ENCODE data around the gene MECR. TPM values are rescaled to one million over a fixed set of nuclear protein-coding genes. Genes with fewer than 3 reads are reported as not detected.

Gene MECR
- total RNA-seq, 1 donor = 23.5 TPM

DNA sequence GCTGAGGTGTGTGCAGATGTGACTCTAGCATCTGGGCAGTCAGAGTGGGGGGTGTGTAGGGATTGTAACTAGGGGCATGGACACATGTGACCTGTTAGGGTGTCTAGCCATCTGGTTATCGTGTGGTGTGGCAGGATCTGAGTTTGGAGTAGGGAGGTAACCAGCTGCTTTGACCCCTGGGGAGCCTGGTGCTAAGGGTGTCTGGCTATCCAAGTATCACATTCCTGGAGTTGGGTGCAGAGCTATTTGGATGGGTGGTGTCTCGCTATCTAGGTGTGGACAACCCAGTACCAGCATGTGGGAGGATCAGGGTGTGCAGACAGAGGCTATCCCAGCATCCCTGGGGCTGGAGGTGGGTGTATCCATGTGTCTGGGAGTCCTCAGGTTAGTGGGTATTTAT, 10.3 kb upstream of the MECR start:
- H3K79me2 ChIP-seq (ENCODE audit: insufficient read depth, low read length) = no peaks in the 10 kb centered on the region
- no peaks in the 10 kb centered on the region for H3K9me3 ChIP-seq (ENCODE audit: low read depth, low read length)
- peaks cover 22% of the 10 kb centered on the region for H3K4me1 ChIP-seq (ENCODE audit: insufficient read depth, low read length)
- no peak overlapping the region for H3K4me3 ChIP-seq (ENCODE audit: insufficient read depth, low read length)
- H3K4me2 ChIP-seq (ENCODE audit: insufficient read depth, low read length) = no peak overlapping the region
- H3K27ac ChIP-seq (ENCODE audit: low read depth, low read length) = no peak overlapping the region
- H3K36me3 ChIP-seq (ENCODE audit: insufficient read depth, low read length) = no peaks in the 10 kb centered on the region
- no peaks in the 10 kb centered on the region for H4K20me1 ChIP-seq (ENCODE audit: insufficient read depth, low read length)
- no peak for DNase-seq (ENCODE audit: insufficient read length, low spot score, missing footprints)
- no peak overlapping the region for H2AFZ ChIP-seq (ENCODE audit: low read length)
- peaks cover 20% of the 10 kb centered on the region for H3K27me3 ChIP-seq (ENCODE audit: insufficient read depth, low read length)
- TF ChIP-seq CTCF (IDR thresholded peaks at IDR 0.05; ENCODE audit: extremely low read depth, low read depth, low read length) = no peak

GRCh38 chr1:29240400-29240837, 9.7 kb upstream of the MECR start:
- peak; percentile 12 for TF ChIP-seq CTCF (IDR thresholded peaks at IDR 0.05; ENCODE audit: extremely low read depth, low read depth, low read length)
- Histone ChIP-seq H3K9me3 (ENCODE audit: low read depth, low read length) (no peaks in the 10 kb centered on the region), H3K36me3 (ENCODE audit: insufficient read depth, low read length) (no peaks in the 10 kb centered on the region), H3K79me2 (ENCODE audit: insufficient read depth, low read length) (no peaks in the 10 kb centered on the region), H2AFZ (ENCODE audit: low read length) (no peak overlapping the region), H3K4me3 (ENCODE audit: insufficient read depth, low read length) (no peak overlapping the region), H3K27ac (ENCODE audit: low read depth, low read length) (no peak overlapping the region), H3K4me2 (ENCODE audit: insufficient read depth, low read length) (no peak overlapping the region), H3K4me1 (ENCODE audit: insufficient read depth, low read length) (peaks cover 22% of the 10 kb centered on the region), H3K27me3 (ENCODE audit: insufficient read depth, low read length) (peaks cover 22% of the 10 kb centered on the region), H4K20me1 (ENCODE audit: insufficient read depth, low read length) (no peaks in the 10 kb centered on the region)
- no peak for DNase-seq (ENCODE audit: insufficient read length, low spot score, missing footprints)

DNA sequence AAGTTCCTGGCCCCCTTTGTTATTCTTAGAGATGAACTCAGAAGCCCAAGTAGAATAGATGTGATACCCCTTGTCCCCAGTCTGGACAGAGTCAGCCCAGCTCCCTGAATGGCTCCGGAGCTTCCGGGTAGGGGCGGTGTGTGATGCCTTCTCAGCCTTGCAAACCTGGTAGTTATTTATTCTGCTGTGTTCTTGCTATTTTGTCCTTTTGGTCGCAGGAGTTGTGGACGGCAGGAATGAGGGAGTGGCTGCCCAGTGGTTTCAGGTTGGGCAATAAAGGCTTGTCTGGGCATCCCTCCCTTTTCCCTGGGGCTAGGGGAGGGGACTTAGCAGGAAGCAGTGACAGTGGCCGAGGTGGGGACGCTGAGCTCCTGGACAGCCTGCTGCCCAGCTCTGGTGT, 8.4 kb upstream of the MECR start:
- Histone ChIP-seq H2AFZ (ENCODE audit: low read length) (no peak overlapping the region), H3K4me2 (ENCODE audit: insufficient read depth, low read length) (no peak overlapping the region), H3K9me3 (ENCODE audit: low read depth, low read length) (no peaks in the 10 kb centered on the region), H3K4me3 (ENCODE audit: insufficient read depth, low read length) (no peak overlapping the region), H3K4me1 (ENCODE audit: insufficient read depth, low read length) (peaks cover 22% of the 10 kb centered on the region), H3K36me3 (ENCODE audit: insufficient read depth, low read length) (no peaks in the 10 kb centered on the region), H3K27me3 (ENCODE audit: insufficient read depth, low read length) (peaks cover 22% of the 10 kb centered on the region), H3K79me2 (ENCODE audit: insufficient read depth, low read length) (no peaks in the 10 kb centered on the region), H4K20me1 (ENCODE audit: insufficient read depth, low read length) (no peaks in the 10 kb centered on the region), H3K27ac (ENCODE audit: low read depth, low read length) (no peak overlapping the region)
- no peak for TF ChIP-seq CTCF (IDR thresholded peaks at IDR 0.05; ENCODE audit: extremely low read depth, low read depth, low read length)
- no peak for DNase-seq (ENCODE audit: insufficient read length, low spot score, missing footprints)

- no peak for DNase-seq (ENCODE audit: insufficient read length, low spot score, missing footprints)
- Histone ChIP-seq H3K4me3 (ENCODE audit: insufficient read depth, low read length) (no peak overlapping the region), H3K4me2 (ENCODE audit: insufficient read depth, low read length) (no peak overlapping the region), H4K20me1 (ENCODE audit: insufficient read depth, low read length) (no peaks in the 10 kb centered on the region), H3K79me2 (ENCODE audit: insufficient read depth, low read length) (no peaks in the 10 kb centered on the region), H3K9me3 (ENCODE audit: low read depth, low read length) (no peaks in the 10 kb centered on the region), H3K36me3 (ENCODE audit: insufficient read depth, low read length) (no peaks in the 10 kb centered on the region), H3K27me3 (ENCODE audit: insufficient read depth, low read length) (peaks cover 22% of the 10 kb centered on the region), H3K27ac (ENCODE audit: low read depth, low read length) (no peak overlapping the region), H3K4me1 (ENCODE audit: insufficient read depth, low read length) (peaks cover 16% of the 10 kb centered on the region), H2AFZ (ENCODE audit: low read length) (no peak overlapping the region)
- TF ChIP-seq CTCF (IDR thresholded peaks at IDR 0.05; ENCODE audit: extremely low read depth, low read depth, low read length) = no peak
Measured at GRCh38 chr1:29238620-29239002, 7.9 kb upstream of the MECR start.

Measured in osteoblast (primary cell).